CMK (cell line): ENCODE results near the gene KBTBD4.

ENCODE experiments used
- DNase-seq: peaks from one replicate; pipeline ENCODE4 v3.0.0-alpha.2; 2010; ENCODE audit warnings: low read depth

KBTBD4 gene

DNA sequence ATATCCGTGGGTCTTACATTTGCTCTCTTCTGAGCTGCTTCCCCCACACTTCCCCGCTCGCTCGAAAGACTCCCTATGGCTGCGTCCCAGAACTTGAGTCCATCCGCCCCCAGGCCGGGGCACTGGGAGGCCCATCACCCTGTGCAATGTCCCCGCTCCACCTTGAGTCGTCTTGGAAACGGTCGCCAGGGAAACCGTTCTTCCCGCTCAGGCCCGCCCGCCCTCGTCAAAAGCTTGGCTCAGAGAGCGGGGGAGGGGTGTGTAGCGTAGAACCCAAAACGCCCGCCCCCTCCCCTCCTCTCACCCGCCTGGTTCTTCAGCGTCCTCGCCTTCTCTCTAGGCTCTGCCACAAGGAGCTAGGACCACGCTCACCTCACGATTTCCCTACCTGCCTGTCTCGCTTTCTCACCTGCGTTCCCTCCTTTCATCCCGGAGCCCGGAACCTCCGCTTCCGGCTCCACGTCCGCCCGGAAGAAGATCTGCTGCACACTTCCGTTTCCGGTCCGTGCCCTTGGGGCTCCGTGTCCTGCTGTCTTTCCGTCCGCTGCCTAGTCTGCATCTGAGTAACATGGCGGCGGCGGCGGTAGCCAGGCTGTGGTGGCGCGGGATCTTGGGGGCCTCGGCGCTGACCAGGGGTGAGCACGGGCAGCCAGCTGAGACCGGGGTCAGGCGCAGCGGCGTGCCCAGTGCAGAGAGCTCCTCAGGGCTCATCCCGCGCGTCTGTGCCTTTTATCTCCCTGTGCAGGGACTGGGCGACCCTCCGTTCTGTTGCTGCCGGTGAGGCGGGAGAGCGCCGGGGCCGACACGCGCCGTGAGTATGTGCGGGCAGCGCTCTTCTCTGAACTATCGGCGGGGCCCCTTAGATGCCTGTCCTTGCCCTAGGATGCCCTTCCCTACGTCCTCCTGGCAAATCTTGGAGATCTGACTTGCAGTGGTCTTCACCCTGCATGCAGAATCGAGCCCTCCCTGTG lies at the start of gene KBTBD4, which contains the start of gene NDUFS3:
Gene KBTBD4, minus strand, starts transcription at position 447 of the 971 bp plus-strand sequence. Its CDS starts 19 bp downstream, at position 428.
Gene NDUFS3, plus strand, starts transcription at position 551 of the 971 bp plus-strand sequence. Its CDS starts 18 bp downstream, at position 569.
- peak; percentile 70 for DNase-seq

GRCh38 chr11:47628026-47628425 lies 49.3 kb upstream of the KBTBD4 start:
- no peak for DNase-seq

DNA sequence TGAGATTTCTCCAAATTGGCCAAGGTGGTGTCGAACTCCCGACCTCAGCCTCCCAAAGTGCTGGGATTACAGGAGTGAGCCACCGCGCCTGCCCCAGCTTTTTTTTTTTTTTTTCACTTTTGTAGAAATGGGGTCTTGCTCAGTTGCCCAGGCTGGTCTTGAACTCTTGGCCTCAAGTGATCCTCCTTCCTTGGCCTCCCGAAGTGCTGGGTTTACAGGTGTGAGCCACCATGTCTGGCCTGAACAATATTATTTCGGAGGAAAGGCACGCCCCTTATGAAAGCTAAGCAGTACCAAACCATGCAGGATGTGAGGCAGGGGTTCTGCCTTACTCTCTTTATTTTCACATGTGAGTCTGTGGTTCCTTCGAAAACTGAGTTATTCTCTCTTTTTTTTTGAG lies 47.5 kb upstream of the KBTBD4 start:
- no peak for DNase-seq

DNA sequence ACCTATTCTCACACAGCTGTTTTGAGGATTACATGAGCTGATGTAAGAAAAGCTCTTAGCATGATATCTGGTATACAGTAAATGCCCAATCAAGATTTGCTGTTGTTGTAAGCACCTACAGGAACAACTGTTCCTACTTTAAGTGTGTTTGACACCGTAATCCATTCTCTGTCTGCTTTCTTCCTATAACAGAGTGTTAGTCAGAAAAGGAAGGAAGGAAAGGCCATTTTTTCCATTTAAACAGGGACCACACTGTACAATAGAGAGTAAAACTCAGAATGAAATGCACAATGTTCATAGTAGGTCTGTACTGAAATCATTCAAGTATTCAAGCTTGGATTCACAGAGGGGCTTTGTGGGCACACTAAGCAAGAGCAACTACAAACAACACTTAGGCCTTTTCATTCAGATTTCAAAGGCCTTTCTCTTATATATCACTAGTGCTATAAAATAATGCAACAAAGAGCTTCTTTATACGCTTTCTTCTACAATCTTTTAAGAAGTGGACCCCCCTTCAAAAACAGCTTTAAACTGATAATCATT lies 42.1 kb upstream of the KBTBD4 start:
- DNase-seq: no peak

- no peak for DNase-seq
Observed at GRCh38 chr11:47617417-47617809, 38.6 kb upstream of the KBTBD4 start.

DNA sequence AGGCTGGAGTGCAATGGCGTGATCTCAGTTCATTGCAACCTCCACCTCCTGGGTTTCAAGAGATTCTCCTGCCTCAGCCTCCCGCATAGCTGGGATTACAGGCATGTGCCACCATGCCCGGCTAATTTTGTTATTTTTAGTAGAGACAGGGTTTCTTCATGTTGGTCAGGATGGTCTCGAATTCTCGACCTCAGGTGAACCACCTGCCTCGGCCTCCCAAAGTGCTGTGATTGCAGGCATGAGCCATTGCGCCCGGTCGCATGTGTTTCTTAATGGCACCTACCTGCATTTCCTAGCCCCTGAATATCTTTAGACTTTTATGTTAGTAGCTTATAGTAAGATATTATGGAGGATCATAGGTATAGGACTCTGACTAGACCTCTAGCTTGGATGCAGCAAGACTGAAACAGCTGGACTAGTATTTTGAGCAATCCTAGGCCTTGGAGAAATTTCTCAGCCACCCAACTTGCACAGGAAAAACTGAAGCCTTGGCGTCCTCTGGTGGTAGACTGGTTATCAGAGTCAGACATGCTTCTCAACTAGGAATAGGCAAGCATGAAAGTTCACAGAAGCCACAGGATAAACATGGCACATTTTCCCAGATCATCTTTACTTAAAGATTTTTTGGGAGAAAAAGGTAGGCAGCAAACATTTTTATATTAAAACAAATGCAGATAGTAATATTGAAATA lies 38.1 kb upstream of the KBTBD4 start:
- peak; percentile 7 for DNase-seq

GRCh38 chr11:47615249-47615648 lies 36.5 kb upstream of the KBTBD4 start:
- DNase-seq: no peak

GRCh38 chr11:47611348-47611794 lies 32.6 kb upstream of the KBTBD4 start:
- no peak for DNase-seq

DNA sequence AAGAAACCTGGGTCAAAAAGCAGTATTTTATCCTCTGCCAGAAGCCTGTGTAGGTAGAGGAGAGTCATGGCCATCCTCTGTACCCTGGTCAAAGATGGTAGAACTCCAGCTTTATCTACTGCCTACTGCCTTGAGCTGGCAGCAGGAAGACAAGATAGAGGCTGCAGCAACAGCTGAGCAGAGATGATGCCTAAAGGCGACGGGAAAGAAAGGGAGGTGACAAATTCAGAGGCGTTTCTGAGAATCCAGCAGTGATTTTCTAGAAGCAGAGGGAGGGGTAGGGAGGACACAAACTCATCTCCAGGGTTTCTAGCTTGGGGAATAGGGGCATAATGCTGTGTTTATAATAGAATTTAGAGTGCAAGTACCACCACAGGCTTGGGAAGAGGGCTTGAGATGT lies 30.9 kb upstream of the KBTBD4 start:
- no peak for DNase-seq

DNA sequence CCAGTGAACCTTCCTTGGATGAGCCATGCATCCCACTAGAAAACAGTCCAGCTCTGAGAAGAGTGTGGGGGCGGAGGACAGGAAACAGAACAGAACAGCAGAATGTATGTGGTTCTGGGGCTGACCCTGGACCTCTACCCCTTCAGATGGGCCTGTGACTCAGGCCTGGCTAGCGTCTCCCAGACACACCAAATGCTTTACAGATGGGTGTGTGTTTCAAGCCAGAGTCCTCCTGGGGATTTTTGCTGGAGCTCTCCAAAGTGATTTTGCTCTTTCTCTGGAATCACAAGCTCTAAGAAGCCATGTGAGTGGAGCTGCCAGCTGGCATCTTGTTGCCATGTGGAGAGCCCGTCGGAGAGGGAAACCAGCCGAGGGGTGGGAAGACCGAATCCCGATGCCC lies 28.6 kb upstream of the KBTBD4 start:
- no peak for DNase-seq

DNA sequence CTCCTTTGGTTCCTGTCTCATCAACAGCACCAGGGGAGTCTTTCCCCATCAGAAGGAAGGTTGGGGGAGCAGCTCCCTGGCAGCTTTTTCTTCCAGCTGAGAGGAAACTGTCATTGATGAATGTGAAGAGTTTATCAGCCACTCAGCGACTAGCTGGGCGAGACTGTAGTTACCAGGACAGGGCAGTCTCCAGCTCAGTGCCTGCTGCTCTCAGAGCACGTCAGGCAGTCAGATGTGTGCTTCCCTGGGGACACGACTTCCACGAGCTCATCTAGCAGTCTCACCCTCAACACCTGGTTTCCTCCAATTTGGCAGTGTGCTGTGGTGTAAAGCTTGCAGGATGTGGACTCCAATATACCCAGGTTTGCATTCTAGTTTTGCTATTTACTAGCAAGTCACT lies 28.0 kb upstream of the KBTBD4 start:
- DNase-seq: no peak

DNA sequence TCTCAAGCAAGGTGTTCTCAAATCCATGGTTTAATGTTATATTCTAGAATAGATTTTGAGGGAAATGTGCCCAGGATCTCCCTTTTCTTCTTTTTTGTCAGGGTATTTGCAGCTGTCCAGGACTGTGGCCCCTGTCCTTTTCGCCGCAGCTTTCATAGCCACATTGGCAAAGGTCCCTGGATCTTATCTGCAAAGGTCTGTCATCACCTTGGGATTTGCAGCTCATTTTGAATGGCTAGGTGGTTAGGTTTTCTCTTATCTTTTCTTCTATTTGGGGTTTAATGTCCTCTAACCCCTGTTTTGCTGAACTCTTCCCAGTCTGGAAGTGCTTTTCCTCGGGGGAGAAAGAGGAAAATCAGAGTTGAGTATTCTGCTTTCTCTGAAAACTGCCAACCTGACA lies 27.2 kb upstream of the KBTBD4 start:
- no peak for DNase-seq

- no peak for DNase-seq
Observed at GRCh38 chr11:47603295-47603694, 24.5 kb upstream of the KBTBD4 start.

DNA sequence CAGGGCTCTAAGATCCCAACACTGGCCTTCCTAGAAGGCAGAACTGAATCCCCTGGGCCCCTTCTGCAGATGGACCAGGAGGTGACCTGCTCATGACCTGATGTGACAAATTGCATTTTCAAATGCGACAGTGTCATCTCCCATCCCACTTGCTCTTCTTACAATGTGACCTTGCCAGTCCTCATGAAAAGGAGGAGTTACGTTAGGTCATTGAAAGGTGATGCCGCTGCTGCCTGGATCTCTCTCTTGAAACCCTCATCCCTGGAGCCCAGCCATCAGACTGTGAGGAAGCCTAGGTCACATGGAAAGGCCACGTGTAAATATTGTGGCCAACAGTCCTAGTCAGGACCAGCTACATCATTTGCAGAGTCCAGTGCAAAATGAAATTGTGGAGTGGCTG lies 21.1 kb upstream of the KBTBD4 start:
- DNase-seq: no peak

DNA sequence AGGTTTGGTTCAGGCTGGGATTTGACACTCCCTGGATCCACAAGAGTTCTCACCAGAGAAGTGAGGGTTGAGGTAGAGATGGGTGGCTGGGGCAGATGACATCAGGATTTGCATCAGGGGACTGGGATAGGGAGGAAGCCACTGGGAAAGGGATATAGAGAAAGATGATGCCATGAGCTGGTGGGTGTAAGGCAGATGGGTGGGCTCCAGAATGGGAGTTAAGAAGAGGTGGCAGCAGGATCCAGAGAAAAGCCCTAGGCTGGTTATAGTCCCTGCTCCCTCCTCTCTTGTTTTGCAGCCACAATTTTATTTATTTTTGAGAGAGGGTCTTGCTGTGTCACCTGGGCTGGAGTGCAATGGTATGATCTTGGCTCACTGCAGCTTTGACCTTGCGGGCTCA lies 17.2 kb upstream of the KBTBD4 start:
- no peak for DNase-seq

GRCh38 chr11:47595029-47595428 lies 16.3 kb upstream of the KBTBD4 start:
- no peak for DNase-seq

GRCh38 chr11:47593934-47594855 lies 15.4 kb upstream of the KBTBD4 start, which contains the start of gene C1QTNF4:
C1QTNF4 (minus strand) TSS chr11:47594411; CDS start chr11:47590810, 3,601 bp downstream.
- DNase-seq: no peak

GRCh38 chr11:47593492-47593933 lies 14.7 kb upstream of the KBTBD4 start:
- DNase-seq: no peak

DNA sequence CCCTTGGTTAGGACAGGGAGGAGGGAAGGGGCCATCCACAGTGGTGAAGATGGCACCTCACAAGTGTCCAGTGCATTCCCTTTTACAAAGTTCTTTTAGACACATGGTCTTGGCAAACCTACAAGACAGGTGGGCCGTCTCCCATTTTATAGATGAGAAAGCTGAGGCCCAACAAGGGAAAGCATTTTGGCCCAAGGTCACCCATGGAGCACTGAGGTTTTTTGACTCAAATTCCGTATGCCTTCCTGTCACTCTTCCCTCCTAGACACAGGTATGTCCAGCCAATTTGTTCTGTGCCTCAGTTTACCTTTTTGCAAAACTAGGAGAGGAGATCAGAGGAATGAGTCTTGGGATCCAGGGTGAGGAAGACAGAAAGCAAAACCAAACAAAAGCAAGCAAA lies 14.2 kb upstream of the KBTBD4 start:
- DNase-seq: no peak

DNA sequence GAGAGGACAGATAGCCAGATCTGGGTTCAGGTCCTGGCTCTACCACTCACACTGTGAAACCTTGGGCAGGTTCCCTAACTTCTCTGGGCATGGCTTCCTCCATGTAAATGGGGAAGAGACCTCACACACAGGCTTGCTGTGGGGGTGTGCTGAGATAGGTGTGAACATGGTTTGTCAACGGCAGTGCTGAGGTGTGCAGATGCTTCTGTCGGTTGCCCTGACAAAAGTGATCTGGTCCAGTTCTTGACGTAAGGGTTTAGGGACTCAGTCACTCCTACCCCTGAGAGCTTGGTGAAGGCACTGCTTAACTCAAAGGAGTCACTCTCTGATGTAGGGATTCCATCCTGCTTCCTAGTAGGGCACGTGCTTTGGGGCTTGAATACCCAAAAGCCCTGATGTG lies 13.5 kb upstream of the KBTBD4 start:
- DNase-seq: no peak

DNA sequence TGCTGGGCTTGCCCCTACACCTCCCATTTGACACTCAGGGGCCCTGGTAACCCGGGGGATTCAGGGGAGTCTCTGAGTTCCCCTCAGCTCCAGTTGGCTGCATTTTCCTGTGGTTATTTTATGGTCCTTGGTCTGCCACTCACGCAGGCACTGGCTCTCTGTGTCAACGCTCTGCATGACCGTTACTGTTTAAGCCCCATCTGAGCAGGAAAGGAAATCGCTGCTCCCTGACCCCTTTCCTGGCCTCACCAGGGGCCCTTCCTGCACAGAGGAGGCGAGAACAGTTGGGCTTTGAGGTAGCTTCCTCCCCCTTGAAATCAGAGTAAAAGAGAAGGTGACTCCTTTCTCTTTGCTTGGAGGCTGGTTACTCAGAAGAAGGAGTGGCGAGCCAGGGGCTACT lies 13.0 kb upstream of the KBTBD4 start:
- DNase-seq: no peak
